IPS-NIHi7 (cell line): ENCODE measurements around the gene TBC1D22A.
A peak's percentile ranks its signal among the peaks of the same experiment; 100 is the strongest.

Source experiments
- DNase-seq: peaks from one replicate; pipeline ENCODE4 v3.0.0; 2012; ENCODE audit warnings: mixed read lengths; ENCODE audit errors: extremely low spot score

The TBC1D22A gene

DNA sequence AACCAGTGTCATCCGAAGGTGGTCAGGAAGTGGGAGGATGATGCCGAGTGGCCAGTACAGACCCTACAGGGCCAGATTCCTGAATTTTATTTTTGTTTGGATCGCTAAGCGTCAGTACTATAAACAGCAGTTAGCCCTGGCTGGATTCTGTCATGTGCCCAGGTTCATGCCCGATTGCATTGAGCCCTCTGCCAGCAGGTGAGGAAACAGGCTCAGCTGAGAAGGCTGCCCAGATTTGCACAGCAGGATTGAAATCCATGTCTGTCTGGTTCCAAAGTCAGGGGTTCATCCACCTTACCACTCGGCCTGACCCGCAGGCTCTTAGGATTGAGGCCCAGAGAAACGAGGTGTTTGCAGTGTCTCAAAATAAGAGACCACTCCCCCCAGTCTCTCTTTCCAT lies 9.1 kb upstream of the TBC1D22A start:
- DNase-seq, result no peak

DNA sequence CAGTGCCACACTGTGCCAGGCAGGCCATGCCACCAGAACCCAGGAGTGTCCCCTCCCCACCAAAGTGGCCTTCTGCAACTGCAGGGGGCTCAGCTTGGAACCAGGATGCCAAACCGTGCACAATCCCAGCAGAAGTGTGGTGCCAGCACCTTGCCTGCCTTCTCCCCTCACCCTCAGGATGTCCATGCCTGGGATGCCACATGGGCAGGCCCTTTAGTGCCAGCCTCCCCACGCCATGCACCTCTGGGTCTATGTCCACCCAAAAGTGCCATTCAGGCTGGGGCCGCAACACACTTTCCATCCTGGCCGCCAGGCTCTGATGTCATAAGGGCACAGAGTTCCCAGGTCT lies 8.7 kb upstream of the TBC1D22A start:
- DNase-seq, result no peak

DNA sequence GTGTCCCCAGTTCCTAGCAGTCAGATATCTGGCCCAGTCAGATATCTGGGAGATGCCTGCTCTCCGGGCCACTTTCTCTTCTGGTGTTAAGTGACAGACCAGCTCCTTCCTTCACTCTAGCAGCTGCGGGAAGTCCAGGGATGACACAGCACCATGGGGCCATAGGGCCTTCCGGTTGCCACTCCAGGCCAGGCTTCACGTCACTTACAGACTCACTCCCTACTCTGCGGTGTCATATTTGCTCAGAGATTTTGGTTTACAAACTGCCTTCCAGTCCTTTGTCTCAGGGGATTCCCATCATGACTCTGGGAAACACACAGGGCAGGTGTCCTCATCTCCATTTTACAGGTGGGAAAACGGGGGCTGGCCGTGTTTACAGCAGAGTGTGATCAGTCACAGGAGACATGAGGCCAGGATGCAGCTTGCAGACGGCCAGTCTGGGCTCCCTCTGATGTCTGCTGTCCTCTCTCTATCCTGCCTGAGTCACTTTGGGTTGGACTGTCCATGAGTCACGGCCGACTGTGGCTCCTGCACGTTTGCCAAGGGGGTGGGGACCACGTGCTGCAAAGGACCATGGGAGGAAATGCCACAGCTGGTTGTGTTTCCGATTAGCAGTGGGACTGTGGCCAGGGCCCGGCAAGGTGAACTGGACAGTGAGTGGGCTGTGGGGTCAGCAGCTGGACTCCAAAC lies 8.2 kb upstream of the TBC1D22A start:
- no peak for DNase-seq

DNA sequence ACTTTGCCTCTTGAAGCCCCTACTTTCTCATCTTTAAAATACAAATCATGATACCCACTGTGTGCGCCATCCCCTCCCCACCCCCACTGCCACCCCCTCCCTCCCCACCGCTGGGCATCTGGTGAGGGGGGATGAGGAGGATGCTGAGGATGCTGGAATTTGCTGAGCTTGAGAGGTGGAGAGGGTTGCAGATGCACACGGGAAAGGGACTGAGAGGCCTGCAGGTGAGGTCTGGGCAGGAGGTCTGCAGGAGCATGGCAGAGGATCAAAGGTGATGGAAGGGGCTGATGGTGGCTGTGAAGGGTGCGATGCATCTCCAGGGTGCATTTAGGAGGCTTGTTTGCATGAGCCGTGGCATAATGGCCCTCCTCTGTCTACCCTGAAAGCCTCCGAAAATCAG lies 7.6 kb upstream of the TBC1D22A start:
- no peak for DNase-seq

DNA sequence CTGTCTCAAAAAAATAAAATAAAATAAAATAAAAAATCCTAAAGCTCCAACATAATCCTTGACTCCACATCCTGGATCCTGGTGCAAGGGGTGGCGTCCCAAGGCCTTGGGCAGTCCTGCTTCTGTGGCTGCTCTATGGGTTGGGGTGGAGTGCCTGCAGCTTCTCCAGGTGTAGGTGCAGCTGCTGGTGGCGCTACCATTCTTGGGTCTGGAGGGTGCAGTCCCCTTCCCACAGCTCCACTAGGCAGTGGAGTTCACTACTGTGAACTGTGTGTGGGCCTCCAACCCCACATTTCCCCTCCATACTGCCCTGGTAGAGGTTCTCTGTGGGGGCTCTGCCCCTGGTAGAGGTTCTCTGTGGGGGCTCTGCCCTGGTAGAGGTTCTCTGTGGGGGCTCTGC lies 6.9 kb upstream of the TBC1D22A start:
- no peak for DNase-seq

DNA sequence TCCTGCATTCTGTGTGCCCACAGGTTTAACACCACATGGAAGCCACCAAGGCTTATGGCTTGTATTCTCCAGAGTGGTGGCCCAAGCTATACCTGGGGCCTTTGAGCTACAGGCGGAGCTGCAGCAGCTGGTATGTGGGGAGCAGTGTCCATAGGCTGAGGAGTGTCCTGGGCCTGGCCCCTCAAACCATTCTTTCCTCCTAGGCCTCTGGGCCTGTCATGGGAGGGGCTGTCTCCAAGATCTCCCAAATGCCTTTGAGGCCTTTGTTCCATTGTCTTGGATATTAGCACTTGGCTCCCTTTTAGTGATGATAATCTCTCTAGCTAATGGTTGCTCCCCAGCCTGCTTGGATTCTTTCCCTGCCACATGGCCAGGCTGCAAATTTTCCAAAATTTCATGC lies 6.4 kb upstream of the TBC1D22A start:
- DNase-seq, result no peak

DNA sequence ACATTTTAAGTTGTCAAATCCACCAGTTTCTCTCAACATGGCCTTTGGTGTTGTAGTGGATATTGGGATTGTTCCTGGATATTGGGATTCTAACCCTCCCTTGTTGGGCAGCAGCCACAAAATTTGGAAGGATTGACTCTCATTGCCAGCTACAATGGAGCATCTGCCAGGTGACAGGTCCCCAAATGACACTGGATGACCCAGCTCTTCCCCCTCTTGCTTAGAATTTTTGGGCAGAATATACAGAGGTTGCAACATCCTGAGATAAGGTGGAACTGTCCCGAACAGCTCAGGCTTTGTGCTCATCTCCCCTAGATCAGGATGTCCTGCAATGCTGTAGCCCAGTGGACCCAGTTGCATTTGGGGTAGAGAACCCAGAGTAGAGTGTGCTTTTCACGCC lies 5.3 kb upstream of the TBC1D22A start:
- DNase-seq, result no peak

DNA sequence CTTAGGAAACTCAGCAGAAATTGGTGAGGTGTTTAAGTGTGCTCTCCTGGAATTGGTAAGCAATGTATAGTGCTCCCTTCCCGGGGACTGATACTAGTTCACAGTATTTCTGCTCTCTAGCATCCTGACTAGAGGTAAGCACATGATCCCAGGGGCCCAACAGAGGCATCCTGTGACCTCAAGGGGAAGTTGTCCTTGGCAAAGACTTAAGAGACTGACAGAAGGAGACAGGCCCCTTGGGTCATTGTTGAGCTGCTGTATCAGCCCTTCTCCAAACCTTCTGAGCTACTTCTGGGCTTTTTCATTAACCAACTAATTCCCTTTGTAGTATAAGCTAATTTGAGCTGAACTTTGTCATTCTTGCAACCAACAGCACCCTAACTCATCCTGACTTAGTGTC lies 4.3 kb upstream of the TBC1D22A start:
- no peak for DNase-seq

DNA sequence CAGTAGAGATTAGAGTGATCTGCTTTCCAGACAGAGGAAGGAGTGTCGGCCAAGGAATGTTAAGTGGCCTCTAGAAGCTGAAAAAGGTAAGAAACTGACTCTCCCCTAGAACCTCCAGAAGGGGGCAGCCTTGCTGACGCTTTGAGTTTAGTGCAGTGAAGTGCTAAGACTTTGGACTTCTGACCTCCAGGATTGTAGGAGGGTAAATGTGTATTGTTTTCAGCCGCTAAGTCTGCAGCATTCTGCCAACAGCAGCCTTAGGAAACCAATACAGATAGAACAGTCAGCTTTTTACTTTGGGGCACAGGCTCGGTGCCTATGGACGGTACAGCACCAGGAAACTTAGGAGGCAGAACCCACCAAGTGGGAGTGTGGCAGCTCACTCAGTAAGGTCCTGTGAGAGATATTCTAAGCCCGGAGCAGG lies 3.6 kb upstream of the TBC1D22A start:
- DNase-seq, result peak; percentile 76

DNA sequence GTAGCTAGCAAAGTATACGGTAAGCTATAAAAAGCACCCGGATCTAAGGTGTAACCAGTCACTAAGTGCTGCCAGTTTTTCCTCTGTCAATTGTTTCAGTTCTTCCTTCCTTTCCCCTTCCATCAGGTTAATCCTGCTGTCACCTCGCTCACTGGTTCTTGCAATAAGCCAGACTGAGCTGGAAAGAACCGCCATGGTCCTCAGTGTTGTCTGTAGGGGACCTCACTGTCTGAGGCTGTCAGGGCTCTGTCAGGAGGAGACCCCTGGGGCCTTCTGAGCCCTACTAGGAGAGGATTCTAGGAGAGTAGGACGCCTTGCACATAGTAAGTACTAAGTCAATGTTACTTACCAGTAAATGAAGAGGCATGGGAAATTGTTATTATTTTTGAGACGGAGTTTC lies 1.4 kb upstream of the TBC1D22A start:
- no peak for DNase-seq

DNA sequence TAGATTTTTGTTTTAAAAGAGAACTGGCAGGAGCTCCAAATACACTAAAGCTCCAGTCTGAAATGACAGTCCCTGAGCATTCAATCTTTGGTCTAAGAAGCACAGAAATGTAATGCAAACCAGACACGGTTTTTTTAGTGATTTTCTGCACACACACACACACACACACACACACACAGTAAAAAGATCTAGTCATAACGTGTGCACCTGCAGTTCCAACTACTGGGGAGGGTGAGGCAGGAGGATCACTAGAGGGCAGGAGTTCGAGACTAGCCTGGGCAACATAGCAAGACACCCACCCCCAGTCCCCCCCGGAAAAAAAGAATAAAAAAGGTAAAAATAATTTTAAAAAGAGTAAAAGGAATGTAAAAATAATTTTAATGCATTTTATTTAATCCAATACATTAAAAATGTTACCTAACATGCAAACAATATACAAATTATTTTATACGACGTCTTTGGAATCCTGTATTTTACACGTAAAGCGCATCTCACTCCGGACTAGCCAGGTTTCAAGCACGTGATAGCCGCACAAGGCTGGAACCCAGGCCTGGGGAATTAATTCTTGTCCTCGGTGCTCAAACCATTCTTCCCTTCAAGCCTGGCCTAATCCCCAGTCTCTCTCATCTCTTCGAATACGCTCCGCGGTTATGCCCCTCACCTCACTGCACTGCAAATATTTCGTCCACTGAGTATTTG lies 762 bp upstream of the TBC1D22A start:
- no peak for DNase-seq

DNA sequence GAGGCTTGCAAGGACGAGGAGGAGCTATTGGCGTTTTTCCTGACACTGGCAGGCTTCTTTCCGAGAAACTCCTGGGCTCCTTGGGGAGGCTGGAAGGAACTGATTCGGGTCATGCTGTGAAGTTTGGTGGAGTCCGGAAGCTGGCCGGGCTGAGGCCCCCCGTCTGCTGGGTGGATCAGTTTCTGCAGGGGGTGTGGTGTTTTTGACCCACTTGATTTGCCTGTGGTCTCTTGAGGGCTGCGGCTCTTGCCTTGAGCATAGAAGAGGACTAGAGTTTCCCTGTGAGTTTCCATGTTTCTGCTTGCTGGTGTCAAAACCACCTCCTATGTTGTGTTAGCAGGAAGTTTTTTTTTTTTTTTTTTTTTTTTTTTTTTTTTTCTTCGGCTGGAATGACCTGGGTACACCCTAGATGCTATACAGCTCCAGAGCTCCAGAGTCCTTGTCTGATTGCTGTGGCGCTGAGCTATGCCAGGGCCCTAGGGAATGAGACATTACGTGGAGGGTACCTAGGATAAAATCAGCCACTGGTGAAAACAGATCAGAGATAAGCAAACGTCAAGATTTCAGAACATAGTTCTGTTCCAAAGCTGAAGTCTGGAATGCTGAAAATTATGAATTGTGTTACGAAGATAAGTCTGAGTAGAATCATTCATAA lies 728 bp downstream of the TBC1D22A start:
- DNase-seq, result no peak

DNA sequence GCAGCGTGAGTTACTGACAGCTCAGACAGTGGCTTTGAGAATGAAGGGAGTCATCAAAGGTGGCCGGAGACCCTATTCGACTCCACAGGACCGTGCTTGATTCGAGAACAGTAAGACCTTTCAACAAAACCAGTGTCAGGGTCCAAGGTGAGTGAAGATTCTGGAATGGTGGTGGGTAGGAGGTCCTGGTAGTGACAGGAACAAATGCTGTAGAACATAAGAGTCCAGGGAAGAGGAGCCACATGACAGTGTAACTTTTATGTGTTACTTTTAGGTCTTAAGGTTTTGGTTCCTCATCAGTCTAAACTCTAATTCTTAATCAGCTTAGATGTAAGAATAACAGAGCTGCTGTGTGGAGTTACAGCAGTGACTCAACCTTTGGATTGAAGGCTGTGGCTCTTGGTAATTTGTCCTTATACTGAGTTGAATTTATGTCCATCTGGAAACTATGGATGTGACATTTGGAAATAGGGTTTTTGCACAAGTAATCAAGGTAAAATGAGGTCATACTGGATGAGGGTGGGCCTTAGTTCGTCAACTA lies 1.8 kb downstream of the TBC1D22A start:
- no peak for DNase-seq

DNA sequence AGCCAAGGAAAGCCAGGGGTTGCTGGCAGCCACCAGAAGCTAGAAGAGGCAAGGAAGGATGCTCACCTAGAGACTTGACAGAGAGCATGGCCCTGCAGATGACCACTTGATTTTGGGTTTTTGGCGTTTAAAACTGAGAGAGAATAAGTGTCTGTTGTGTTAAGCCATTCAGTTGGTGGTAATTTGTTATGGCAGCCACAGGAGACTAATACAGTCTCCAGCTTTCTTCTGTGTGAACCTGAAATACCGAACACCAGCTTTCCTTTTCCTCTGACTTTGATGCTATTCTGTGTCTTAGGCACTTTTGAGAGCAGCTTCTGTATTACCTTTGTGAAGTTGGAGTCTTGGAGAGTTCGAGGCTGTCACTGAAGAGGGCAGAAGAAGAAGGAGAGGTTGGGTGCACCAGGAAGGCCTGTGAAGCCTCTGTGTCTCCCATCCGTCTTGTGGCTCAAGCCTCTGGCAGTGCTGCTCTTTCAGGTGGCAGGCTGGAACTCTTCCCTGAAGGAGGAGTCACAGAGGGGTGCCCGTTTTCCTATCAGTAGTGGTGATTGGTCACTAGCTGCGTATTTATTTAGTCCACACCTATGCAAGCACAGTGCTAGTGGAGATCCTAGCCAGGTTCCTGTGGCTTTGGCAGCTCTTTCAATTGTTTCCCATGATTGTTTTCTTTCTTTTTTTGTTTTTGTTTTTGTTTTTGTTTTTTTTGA lies 2.5 kb downstream of the TBC1D22A start:
- no peak for DNase-seq

DNA sequence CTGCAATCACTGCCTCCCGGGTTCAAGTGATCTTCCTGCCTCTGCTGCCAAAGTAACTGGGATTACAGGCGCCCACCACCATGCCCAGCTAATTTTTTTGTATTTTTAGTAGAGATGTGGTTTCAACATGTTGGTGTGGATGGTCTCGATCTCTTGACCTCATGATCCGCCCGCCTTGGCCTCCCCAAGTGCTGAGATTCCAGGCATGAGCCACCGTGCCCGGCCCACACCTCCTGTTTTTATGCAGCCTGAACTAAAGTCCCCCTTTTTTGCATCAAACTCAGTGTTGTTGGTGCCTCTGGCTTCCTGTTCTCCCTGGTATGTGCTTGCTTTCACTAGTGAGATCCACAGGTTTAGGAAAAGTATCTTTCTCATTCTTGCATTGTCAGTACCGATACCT lies 4.2 kb downstream of the TBC1D22A start:
- no peak for DNase-seq

DNA sequence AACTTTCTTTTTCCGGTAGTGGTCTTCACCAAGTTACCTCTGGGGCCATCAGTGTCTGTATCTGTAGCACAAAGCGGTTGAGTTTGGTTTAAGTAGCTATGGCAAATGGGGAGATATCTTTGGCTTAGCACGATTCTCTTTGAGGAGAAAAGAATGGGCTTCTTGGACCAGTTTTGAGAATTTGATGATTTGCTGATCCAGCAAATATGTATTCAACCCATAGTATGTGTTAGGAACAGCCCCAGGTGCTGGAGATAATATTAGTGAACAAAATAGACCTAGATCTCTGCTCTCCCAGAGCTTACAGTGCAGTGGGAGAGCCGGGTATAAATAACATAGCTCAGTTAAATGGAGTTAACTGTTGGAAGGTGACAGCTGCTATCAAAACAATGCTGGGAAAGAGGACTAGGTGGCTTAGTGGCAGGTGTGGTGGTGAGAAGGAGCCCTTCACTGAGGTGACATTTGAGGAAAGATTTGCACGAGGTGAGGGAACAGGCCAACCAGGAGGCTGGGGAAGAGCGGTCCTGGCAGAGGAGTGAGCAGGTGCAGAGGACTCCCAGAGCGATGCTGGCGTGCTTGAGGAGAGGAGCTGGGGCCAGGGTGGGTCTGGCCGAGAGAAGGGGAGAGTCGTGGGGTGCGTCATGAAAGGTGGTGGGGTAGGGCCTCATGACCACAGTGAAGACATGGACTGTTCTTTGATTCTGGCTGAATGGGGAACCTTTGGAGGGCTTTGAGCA lies 5.0 kb downstream of the TBC1D22A start:
- no peak for DNase-seq

DNA sequence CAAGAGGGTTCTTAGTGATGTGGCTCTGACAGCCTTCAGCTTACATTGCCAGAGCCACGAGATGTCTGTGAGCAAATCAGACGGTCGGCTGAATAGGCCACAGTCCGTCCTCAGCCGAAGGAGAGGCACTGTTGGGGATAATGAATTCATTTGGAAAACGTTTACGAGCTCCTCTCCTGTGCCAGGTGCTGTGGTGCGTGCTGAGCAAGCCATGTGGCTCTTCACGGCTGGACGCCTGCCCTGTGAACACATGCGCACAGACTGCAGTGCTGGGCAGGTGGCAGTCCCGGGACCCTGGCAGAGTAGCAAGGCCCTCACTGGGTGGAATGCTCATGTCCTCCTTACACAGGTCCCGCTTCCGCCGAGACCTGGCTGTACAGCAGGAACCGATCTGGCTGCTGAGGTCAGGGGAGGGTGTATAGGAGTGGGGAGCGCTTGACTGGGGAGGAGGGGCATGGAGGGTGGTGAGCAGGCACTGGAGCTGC lies 6.8 kb downstream of the TBC1D22A start:
- no peak for DNase-seq

DNA sequence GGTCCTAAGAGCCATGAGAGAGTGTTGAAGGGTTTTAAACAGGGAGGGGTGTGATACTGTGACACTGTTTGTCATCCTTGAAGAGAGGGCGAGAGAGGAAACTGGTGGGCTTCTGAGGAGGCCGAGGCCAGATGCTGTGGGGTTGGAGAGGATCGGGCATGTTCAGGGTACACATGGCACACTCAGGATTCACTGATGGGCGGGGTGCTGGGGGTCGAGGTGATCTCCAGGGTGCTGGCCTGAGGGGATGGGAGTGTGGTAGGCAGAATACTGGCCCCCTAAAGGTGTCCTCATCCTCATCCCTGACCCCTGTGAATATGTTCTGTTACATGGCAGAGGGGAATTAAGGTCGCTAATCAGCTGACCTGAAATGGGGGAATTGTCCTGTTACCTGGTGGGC lies 7.3 kb downstream of the TBC1D22A start:
- DNase-seq, result no peak

DNA sequence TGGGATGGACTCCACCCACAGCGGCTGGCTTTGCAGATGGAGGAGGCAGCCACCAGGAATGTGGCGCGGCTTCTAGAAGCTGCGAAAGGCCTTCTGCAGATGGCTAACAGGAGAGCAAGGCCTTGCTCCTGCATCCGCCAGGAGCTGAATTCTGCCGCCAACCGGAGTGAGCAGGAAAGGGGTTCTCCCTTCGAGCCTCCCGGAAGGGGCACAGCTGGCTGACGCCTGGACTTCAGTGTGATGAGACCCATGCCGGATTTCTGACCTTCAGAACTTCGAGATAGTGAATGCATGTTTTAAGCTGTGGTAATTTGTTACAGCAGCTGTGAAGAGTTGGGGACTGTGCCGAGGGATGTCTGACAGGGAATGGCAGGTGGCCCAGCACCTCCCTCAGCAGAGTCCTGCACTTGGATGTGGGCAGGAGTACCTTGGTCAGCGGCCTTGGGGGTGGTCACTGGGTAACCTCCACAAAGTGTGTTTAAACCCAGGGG lies 7.7 kb downstream of the TBC1D22A start:
- no peak for DNase-seq

DNA sequence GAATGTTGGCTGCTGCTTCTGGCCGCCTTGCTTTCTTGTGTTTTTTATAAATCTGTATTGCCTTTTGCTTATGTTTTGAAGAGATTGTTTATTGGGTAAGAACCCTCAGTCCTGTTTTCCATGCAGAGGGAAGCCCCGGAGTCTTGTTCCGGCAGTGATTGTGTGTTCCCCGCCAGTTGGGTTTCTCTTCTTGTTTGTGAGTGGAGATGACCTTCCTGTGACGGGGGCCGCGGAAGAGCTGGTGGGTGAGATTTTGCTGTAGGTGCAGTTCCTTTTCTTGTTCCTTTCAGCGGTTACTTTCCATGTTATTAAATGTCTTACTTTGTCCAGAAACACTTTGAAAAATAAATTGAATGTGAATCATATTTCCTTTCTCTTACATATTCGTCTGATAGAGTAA lies 8.3 kb downstream of the TBC1D22A start:
- no peak for DNase-seq

DNA sequence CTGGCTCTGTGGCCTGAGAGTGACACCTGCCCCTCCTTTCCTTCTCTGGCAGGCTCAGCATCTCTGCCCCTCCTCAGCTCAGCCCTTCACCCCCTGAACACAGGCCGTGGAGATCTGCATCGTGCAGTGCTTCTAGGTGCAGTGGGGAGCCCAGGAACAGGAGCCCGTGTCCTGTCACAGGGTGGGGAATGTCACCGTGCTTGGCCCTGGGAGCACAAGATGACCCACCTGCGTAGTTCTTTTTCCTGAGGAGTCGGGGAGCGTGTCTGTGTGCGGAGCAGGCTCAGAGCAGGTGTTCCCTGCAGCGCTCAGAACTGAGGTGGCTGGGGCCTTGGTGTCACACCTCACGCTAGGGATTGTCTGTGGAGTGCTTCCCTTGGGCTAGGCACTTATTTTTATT lies 10.6 kb downstream of the TBC1D22A start:
- DNase-seq, result no peak
